Nephron progenitor cell (in vitro differentiated cells): Measurements from ENCODE around the gene SLC5A4.
"Not testable (repeated sequence)": the region's sequence is repeated elsewhere in the genome, so short reads cannot be mapped to it uniquely, and the experiment has no call there.

Experiments used
- DNase-seq: peaks from one replicate; pipeline ENCODE4 v3.0.0; 2021
- H3K27ac Mint-ChIP-seq: 2 replicates; pipeline ENCODE4 v1.8.0; 2021; ENCODE audit warnings: mild to moderate bottlenecking, moderate library complexity, mixed read lengths
- H3K27me3 Mint-ChIP-seq: 2 replicates; pipeline ENCODE4 v1.8.0; 2021; ENCODE audit warnings: mild to moderate bottlenecking, low read depth, mixed read lengths; ENCODE audit not compliant: poor library complexity
- H3K36me3 Mint-ChIP-seq: 2 replicates; pipeline ENCODE4 v1.8.0; 2021; ENCODE audit warnings: low read depth, mixed read lengths
- H3K4me1 Mint-ChIP-seq: 2 replicates; pipeline ENCODE4 v1.8.0; 2021; ENCODE audit warnings: mixed read lengths
- H3K4me3 Mint-ChIP-seq: 2 replicates; pipeline ENCODE4 v1.8.0; 2021; ENCODE audit warnings: mild to moderate bottlenecking, moderate library complexity, mixed read lengths
- H3K9me3 Mint-ChIP-seq: 2 replicates; pipeline ENCODE4 v1.8.0; 2021; ENCODE audit warnings: mild to moderate bottlenecking, moderate library complexity, mixed read lengths
- CTCF ChIP-seq: fragments of 200-600 bp; sonication (generic); IDR thresholded peaks from 2 replicates; pipeline ENCODE4 v1.5.0; 2021; ENCODE audit warnings: antibody characterized with exemption

SLC5A4 gene

GRCh38 chr22:32269316-32269715 lies 14.2 kb upstream of the SLC5A4 start:
- Mint-ChIP-seq H3K4me1 (no peaks in the 10 kb centered on the region), H3K27ac (no peak overlapping the region), H3K9me3 (no peaks in the 10 kb centered on the region), H3K27me3 (peaks cover 11% of the 10 kb centered on the region), H3K4me3 (no peak overlapping the region), H3K36me3 (no peaks in the 10 kb centered on the region)
- no peak for DNase-seq
- TF ChIP-seq CTCF, result no peak

- no peak for DNase-seq
- no peak overlapping the region for H3K27ac Mint-ChIP-seq
- no peaks in the 10 kb centered on the region for H3K4me1 Mint-ChIP-seq
Observed at GRCh38 chr22:32267011-32267410, 11.9 kb upstream of the SLC5A4 start.

GRCh38 chr22:32265882-32266767 lies 11.0 kb upstream of the SLC5A4 start:
- no peak overlapping the region for H3K27ac Mint-ChIP-seq

More at GRCh38 chr22:32267011-32267410, 11.9 kb upstream of the SLC5A4 start:
- Mint-ChIP-seq H3K4me3 (no peak overlapping the region), H3K27me3 (peaks cover 14% of the 10 kb centered on the region), H3K9me3 (no peaks in the 10 kb centered on the region), H3K36me3 (no peaks in the 10 kb centered on the region)
- TF ChIP-seq CTCF, result no peak

GRCh38 chr22:32263678-32264077 lies 8.5 kb upstream of the SLC5A4 start:
- not testable (repeated sequence) for H3K4me1 Mint-ChIP-seq, H3K36me3 Mint-ChIP-seq, H3K27ac Mint-ChIP-seq, DNase-seq, H3K4me3 Mint-ChIP-seq, H3K9me3 Mint-ChIP-seq
- H3K27me3 Mint-ChIP-seq, result peaks cover 17% of the 10 kb centered on the region

More at GRCh38 chr22:32265882-32266767, 11.0 kb upstream of the SLC5A4 start:
- Mint-ChIP-seq H3K27me3 (peaks cover 10% of the 10 kb centered on the region), H3K9me3 (no peaks in the 10 kb centered on the region), H3K36me3 (no peaks in the 10 kb centered on the region), H3K4me3 (no peak overlapping the region), H3K4me1 (peaks cover 3% of the 10 kb centered on the region)
- TF ChIP-seq CTCF, result peak; percentile 84
- peak; percentile 74 for DNase-seq

- peaks cover 5% of the 10 kb centered on the region for H3K4me1 Mint-ChIP-seq
- H3K36me3 Mint-ChIP-seq, result no peaks in the 10 kb centered on the region
- peaks cover 17% of the 10 kb centered on the region for H3K27me3 Mint-ChIP-seq
- H3K9me3 Mint-ChIP-seq, result no peaks in the 10 kb centered on the region
- H3K4me3 Mint-ChIP-seq, result no peak overlapping the region
- no peak overlapping the region for H3K27ac Mint-ChIP-seq
- no peak for DNase-seq
- no peak for TF ChIP-seq CTCF
Observed at GRCh38 chr22:32261306-32261705, 6.2 kb upstream of the SLC5A4 start.

- Mint-ChIP-seq H3K9me3 (no peaks in the 10 kb centered on the region), H3K4me1 (peaks cover 5% of the 10 kb centered on the region), H3K36me3 (no peaks in the 10 kb centered on the region), H3K27ac (no peak overlapping the region), H3K27me3 (peaks cover 30% of the 10 kb centered on the region), H3K4me3 (no peak overlapping the region)
- no peak for DNase-seq
- TF ChIP-seq CTCF, result no peak
Observed at GRCh38 chr22:32258791-32259190, 3.6 kb upstream of the SLC5A4 start.
